WTC11 (cell line): Measurements from ENCODE around the gene FAM187B. TPM values are rescaled to one million over a fixed set of nuclear protein-coding genes. Genes with fewer than 3 reads are reported as not detected.
"Not testable (repeated sequence)": the region's sequence is repeated elsewhere in the genome, so short reads cannot be mapped to it uniquely, and the experiment has no call there.

Experiments used
- ATAC-seq: fragments of 200-7000 bp; cut with Tn5 transposase; 2 replicates; pipeline ENCODE4 v1.10.0; 2021; ENCODE audit warnings: mild to moderate bottlenecking, moderate library complexity
- CTCF ChIA-PET: fragments of 300-600 bp; sonication (Branson Sonifier 250); formaldehyde crosslinking; loops from one replicate; lab custom pipeline; 2021; ENCODE audit warnings: antibody characterized with exemption; lab: Charles Lee
- POLR2A ChIA-PET: fragments of 350-600 bp; sonication (Branson Sonifier 250); formaldehyde crosslinking; loops from one replicate; lab custom pipeline; 2021; ENCODE audit warnings: antibody characterized with exemption; lab: Charles Lee
- DNase-seq: peaks from one replicate; pipeline ENCODE4 v3.0.0; 2021; ENCODE audit warnings: low spot score
- H3K27ac Mint-ChIP-seq: 2 replicates; pipeline ENCODE4 v1.8.0; 2021; ENCODE audit warnings: mixed read lengths
- H3K27me3 Mint-ChIP-seq: 2 replicates; pipeline ENCODE4 v1.8.0; 2021; ENCODE audit warnings: low read depth, mild to moderate bottlenecking, moderate library complexity, mixed read lengths
- H3K36me3 Mint-ChIP-seq: 2 replicates; pipeline ENCODE4 v1.8.0; 2021; ENCODE audit warnings: mixed read lengths
- H3K4me1 Mint-ChIP-seq: 2 replicates; pipeline ENCODE4 v1.8.0; 2022; ENCODE audit warnings: mixed read lengths
- H3K4me3 Mint-ChIP-seq: 2 replicates; pipeline ENCODE4 v1.8.0; 2021; ENCODE audit warnings: mild to moderate bottlenecking, moderate library complexity, mixed read lengths
- H3K9me3 Mint-ChIP-seq: 2 replicates; pipeline ENCODE4 v1.8.0; 2021; ENCODE audit warnings: mixed read lengths
- ATF1 ChIP-seq: sonication (generic); formaldehyde crosslinking; IDR thresholded peaks from 2 replicates; pipeline ENCODE4 v1.8.1; 2023; ENCODE audit warnings: mild to moderate bottlenecking, moderate library complexity, missing genetic modification reagents
- ATF2 ChIP-seq: sonication (generic); formaldehyde crosslinking; IDR thresholded peaks from 2 replicates; pipeline ENCODE4 v1.8.1; 2022; ENCODE audit warnings: low read depth, missing genetic modification reagents, borderline replicate concordance
- CDX4 ChIP-seq: fragments of 250-450 bp; sonication (Bioruptor Pico); IDR thresholded peaks from 2 replicates; pipeline ENCODE4 v1.9.0; 2021; ENCODE audit warnings: moderate library complexity, mild to moderate bottlenecking, inconsistent platforms, borderline replicate concordance
- E2F1 ChIP-seq: sonication (generic); formaldehyde crosslinking; IDR thresholded peaks from 2 replicates; pipeline ENCODE4 v1.8.0; 2022; ENCODE audit warnings: mild to moderate bottlenecking, missing genetic modification reagents
- EMX1 ChIP-seq: fragments of 250-450 bp; sonication (Bioruptor Pico); IDR thresholded peaks from 2 replicates; pipeline ENCODE4 v1.8.0; 2021; ENCODE audit warnings: mild to moderate bottlenecking
- GABPB1 ChIP-seq: sonication (generic); formaldehyde crosslinking; IDR thresholded peaks from 2 replicates; pipeline ENCODE4 v1.8.1; 2023; ENCODE audit warnings: mild to moderate bottlenecking, missing genetic modification reagents
- MAX ChIP-seq: sonication (generic); formaldehyde crosslinking; IDR thresholded peaks from 2 replicates; pipeline ENCODE4 v1.8.0; 2022; ENCODE audit warnings: mild to moderate bottlenecking, missing genetic modification reagents
- MLX ChIP-seq: sonication (generic); formaldehyde crosslinking; IDR thresholded peaks from 2 replicates; pipeline ENCODE4 v1.8.1; 2023; ENCODE audit warnings: mild to moderate bottlenecking, missing genetic modification reagents, moderate library complexity
- NR1H2 ChIP-seq: sonication (generic); formaldehyde crosslinking; IDR thresholded peaks from 2 replicates; pipeline ENCODE4 v1.9.0; 2021; ENCODE audit warnings: mild to moderate bottlenecking, moderate library complexity, missing genetic modification reagents
- PRDM15 ChIP-seq: sonication (generic); formaldehyde crosslinking; IDR thresholded peaks from 2 replicates; pipeline ENCODE4 v1.8.0; 2022; ENCODE audit warnings: missing genetic modification reagents
- SMAD3 ChIP-seq: sonication (generic); formaldehyde crosslinking; IDR thresholded peaks from 2 replicates; pipeline ENCODE4 v1.8.0; 2022; ENCODE audit warnings: missing genetic modification reagents, mild to moderate bottlenecking, borderline replicate concordance
- SOX15 ChIP-seq: fragments of 250-450 bp; sonication (Bioruptor Pico); IDR thresholded peaks from 2 replicates; pipeline ENCODE4 v1.9.0; 2021; ENCODE audit warnings: mild to moderate bottlenecking
- SP1 ChIP-seq: sonication (generic); formaldehyde crosslinking; conservative IDR thresholded peaks from 2 replicates; pipeline ENCODE4 v1.8.1; 2022; ENCODE audit warnings: missing genetic modification reagents
- USF2 ChIP-seq: sonication (generic); formaldehyde crosslinking; IDR thresholded peaks from 2 replicates; pipeline ENCODE4 v1.8.1; 2023; ENCODE audit warnings: mild to moderate bottlenecking, missing genetic modification reagents, moderate library complexity
- ZBTB43 ChIP-seq: sonication (generic); formaldehyde crosslinking; IDR thresholded peaks from 2 replicates; pipeline ENCODE4 v1.8.1; 2023; ENCODE audit warnings: mild to moderate bottlenecking, missing genetic modification reagents
- ZNF396 ChIP-seq: fragments of 250-450 bp; sonication (Bioruptor Pico); IDR thresholded peaks from 2 replicates; pipeline ENCODE4 v1.8.0; 2021; ENCODE audit warnings: mild to moderate bottlenecking, moderate library complexity, borderline replicate concordance
- total RNA-seq: library from RNA; stranded (reverse); gene quantifications from 3 replicates; pipeline ENCODE4 v1.2.3, GENCODE V29; 2021

FAM187B gene
- total RNA-seq, 1 experiment from 2014 or later, result 0.20 TPM

- no peak overlapping the region for H3K27ac Mint-ChIP-seq
- peaks cover 3% of the 10 kb centered on the region; the same call in 1 of the 2 replicates for H3K36me3 Mint-ChIP-seq
- no peak for TF ChIP-seq NR1H2
- TF ChIP-seq, all 79 proteins: peak for 0
- ATAC-seq (no peak), DNase-seq (no peak)
- Mint-ChIP-seq H3K4me3 (no peak overlapping the region), H3K9me3 (peaks cover 26% of the 10 kb centered on the region), H3K4me1 (no peaks in the 10 kb centered on the region), H3K27me3 (peaks cover 18% of the 10 kb centered on the region)
- CTCF ChIA-PET, result interaction anchor here (0.6 kb wide), 1 partner anchor 64 kb away, joined by 4 read pairs; no protein-coding TSS in a partner anchor
- POLR2A ChIA-PET, result no interaction called here
Observed at GRCh38 chr19:35240327-35240726, 11.8 kb upstream of the FAM187B start.

- POLR2A ChIA-PET, CTCF ChIA-PET, H3K4me3 Mint-ChIP-seq, H3K36me3 Mint-ChIP-seq, DNase-seq, H3K27ac Mint-ChIP-seq, ATAC-seq, H3K4me1 Mint-ChIP-seq: not testable (repeated sequence)
- peaks cover 18% of the 10 kb centered on the region for H3K27me3 Mint-ChIP-seq
- H3K9me3 Mint-ChIP-seq, result peaks cover 33% of the 10 kb centered on the region
Observed at GRCh38 chr19:35239597-35239996, 11.1 kb upstream of the FAM187B start.

- H3K36me3 Mint-ChIP-seq, result peaks cover 3% of the 10 kb centered on the region; the same call in 1 of the 2 replicates
- peak; percentile 72 for ATAC-seq
- H3K27ac Mint-ChIP-seq, result no peak overlapping the region
- H3K4me3 Mint-ChIP-seq, result no peak overlapping the region
- H3K27me3 Mint-ChIP-seq, result peaks cover 18% of the 10 kb centered on the region
- no peak for TF ChIP-seq MAX (CRISPR knock-in tag)
- no peak for TF ChIP-seq GABPB1 (CRISPR knock-in tag)
- TF ChIP-seq ATF2, result no peak
- TF ChIP-seq PRDM15 (CRISPR knock-in tag), result no peak
- TF ChIP-seq SP1 (CRISPR knock-in tag), result no peak
- TF ChIP-seq EMX1 (CRISPR knock-in tag), result no peak
- no peak for TF ChIP-seq ATF1 (CRISPR knock-in tag)
- TF ChIP-seq SOX15 (CRISPR knock-in tag), result no peak
- TF ChIP-seq ZNF396 (CRISPR knock-in tag), result no peak
- CTCF ChIA-PET, result interaction anchor here (0.9 to 3.3 kb wide), 7 partner anchors 12 to 224 kb away, joined by 3 to 11 read pairs (median 4); no protein-coding TSS in a partner anchor
- no peak for DNase-seq
- peaks cover 34% of the 10 kb centered on the region for H3K9me3 Mint-ChIP-seq
- POLR2A ChIA-PET, result interaction anchor here (0.7 kb wide), 1 partner anchor 24 kb away, joined by 4 read pairs; no protein-coding TSS in a partner anchor
- no peaks in the 10 kb centered on the region for H3K4me1 Mint-ChIP-seq
Observed at GRCh38 chr19:35236638-35237400, 8.3 kb upstream of the FAM187B start.

GRCh38 chr19:35232912-35233311, 4.4 kb upstream of the FAM187B start:
- no peak for ATAC-seq
- POLR2A ChIA-PET, result no interaction called here
- Mint-ChIP-seq H3K36me3 (no peaks in the 10 kb centered on the region), H3K9me3 (peaks cover 11% of the 10 kb centered on the region), H3K4me1 (0 out of 2 replicates have a peak, but pooled peaks cover under 1% of the 10 kb centered on the region), H3K27me3 (no peaks in the 10 kb centered on the region; the same call in 1 of the 2 replicates), H3K27ac (no peak overlapping the region), H3K4me3 (no peak overlapping the region)
- CTCF ChIA-PET, result interaction anchor here (1.0 kb wide), 1 partner anchor 8 kb away, joined by 3 read pairs; no protein-coding TSS in a partner anchor
- DNase-seq, result no peak
- TF ChIP-seq E2F1 (CRISPR knock-in tag) (no peak), ZBTB43 (CRISPR knock-in tag) (no peak), USF2 (CRISPR knock-in tag) (no peak), MLX (CRISPR knock-in tag) (no peak), CDX4 (no peak), SMAD3 (CRISPR knock-in tag) (no peak)
